Stimulated activated naive CD8-positive, alpha-beta T cell treated with anti-CD3 and anti-CD28 coated beads, Interleukin-15, amount 100 ng/mL, for 72 hours (primary cell): ENCODE data around the gene USP3.

Source experiments
- ATAC-seq: fragments of 150-1000 bp; cut with Tn5 transposase; 2 replicates; pipeline ENCODE4 v1.10.0; 2021; ENCODE audit warnings: mild to moderate bottlenecking, moderate library complexity
- DNase-seq, 2 donors: peaks; one replicate each; pipeline ENCODE4 v3.0.0; 2021 to 2022
- H3K27ac Mint-ChIP-seq, 2 donors: one replicate each; pipeline ENCODE4 v1.8.0; 2022; ENCODE audit warnings: mild to moderate bottlenecking in 2 of 2, mixed read lengths in 2 of 2, moderate library complexity in 2 of 2
- H3K27me3 Mint-ChIP-seq: one replicate; pipeline ENCODE4 v1.8.0; 2022; ENCODE audit warnings: mixed read lengths
- H3K4me1 Mint-ChIP-seq: one replicate; pipeline ENCODE4 v1.8.0; 2022; ENCODE audit warnings: mild to moderate bottlenecking, mixed read lengths
- H3K4me3 Mint-ChIP-seq, 2 donors: one replicate each; pipeline ENCODE4 v1.8.0; 2022; ENCODE audit warnings: mild to moderate bottlenecking in 2 of 2, mixed read lengths in 2 of 2, moderate library complexity in 1 of 2
- H3K9me3 Mint-ChIP-seq, 2 donors: one replicate each; pipeline ENCODE4 v1.8.0; 2022; ENCODE audit warnings: mixed read lengths in 2 of 2

USP3 gene

DNA sequence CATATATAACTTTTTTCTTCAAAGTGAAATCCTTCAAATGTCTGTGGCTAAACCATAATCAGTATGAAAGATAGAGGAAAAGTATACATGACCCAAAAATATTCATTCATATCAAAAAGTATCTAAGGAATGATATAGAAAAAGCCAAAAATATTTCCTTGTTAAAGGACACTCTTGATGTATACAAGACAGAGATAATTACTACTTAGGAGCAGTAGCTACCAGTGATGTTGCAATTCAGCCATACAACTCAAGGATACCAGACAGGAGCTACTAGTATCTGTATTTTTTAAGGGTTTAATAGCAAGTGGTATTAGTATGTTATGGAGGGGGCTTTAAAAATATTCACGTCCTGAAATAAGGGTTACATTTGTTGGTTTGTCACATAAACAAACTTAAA is 129.8 kb downstream of the USP3 start:
- DNase-seq (no peak), ATAC-seq (no peak)
- Mint-ChIP-seq H3K27me3 (no peaks in the 10 kb centered on the region), H3K27ac (no peak overlapping the region), H3K9me3 (no peaks in the 10 kb centered on the region), H3K4me3 (no peak overlapping the region), H3K4me1 (peaks cover 23% of the 10 kb centered on the region)

DNA sequence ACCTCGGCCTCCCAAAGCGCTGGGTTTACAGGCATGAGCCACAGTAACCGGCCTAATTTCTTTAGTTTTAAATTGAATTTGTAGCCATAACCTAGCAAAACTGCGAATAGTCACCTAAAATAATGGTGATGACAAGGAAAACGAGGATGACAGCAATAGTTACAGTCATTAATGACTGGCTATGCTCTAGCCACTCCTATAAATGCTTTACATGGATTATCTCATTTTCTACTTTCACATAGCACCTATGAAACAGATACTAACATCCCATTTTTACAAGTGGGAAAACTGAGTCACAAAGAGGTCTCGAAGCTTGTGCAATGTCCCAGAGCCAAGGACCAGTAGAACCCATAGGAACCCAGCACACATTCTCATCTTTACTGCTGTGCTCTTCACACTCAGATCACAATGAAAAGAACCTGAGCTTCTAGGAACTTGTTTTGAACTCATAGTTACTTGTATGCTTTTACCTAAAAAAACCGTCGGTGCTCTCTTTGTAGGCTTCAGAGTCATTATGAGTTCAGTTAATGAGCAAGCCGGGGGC is 132.2 kb downstream of the USP3 start:
- no peak for ATAC-seq
- no peak for DNase-seq
- H3K9me3 Mint-ChIP-seq: no peaks in the 10 kb centered on the region
- no peak overlapping the region for H3K4me3 Mint-ChIP-seq
- H3K27me3 Mint-ChIP-seq: no peaks in the 10 kb centered on the region
- H3K27ac Mint-ChIP-seq: no peak overlapping the region
- H3K4me1 Mint-ChIP-seq: peaks cover 23% of the 10 kb centered on the region

DNA sequence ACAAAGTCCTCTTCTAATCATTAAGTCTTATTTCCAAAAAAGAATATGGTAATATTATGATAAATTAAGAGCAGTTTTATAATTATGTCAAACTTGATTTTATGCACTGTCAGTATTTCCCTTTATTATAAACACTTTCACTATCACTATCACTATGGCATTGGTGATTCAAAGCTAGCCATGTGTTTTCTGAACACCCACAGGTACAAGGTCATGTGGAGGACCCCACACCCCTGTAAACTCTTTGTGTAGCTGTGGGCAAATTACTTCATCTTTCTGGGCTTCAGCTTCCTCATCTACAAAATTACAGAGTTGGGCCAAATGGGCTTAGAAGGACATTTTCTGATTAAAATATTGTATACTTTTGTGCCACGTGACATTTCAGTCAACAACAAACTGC is 134.4 kb downstream of the USP3 start:
- no peaks in the 10 kb centered on the region for H3K9me3 Mint-ChIP-seq
- no peak overlapping the region for H3K4me3 Mint-ChIP-seq
- DNase-seq (no peak), ATAC-seq (peak; percentile 86)
- no peaks in the 10 kb centered on the region for H3K27me3 Mint-ChIP-seq
- H3K27ac Mint-ChIP-seq: no peak overlapping the region
- peaks cover 23% of the 10 kb centered on the region for H3K4me1 Mint-ChIP-seq

DNA sequence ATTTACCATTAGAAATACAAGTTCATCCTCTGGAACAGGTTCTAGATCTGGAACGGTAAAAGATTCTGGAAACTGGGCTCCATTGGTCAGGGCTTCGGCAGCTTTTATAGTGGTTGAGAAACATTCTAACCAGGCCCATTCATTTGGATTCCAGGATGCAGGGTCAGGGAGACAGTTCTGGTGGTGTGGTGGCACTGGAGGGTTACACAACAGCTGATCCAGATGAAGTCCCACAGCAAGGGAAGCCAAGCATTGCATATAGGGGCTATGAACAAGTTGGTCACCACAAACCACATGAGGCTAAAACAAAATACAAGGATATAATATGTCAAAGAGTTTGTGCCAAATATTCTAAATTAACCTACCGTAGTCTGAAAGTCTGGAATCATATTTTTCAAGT is 135.8 kb downstream of the USP3 start:
- H3K27ac Mint-ChIP-seq: no peak overlapping the region
- H3K27me3 Mint-ChIP-seq: no peaks in the 10 kb centered on the region
- H3K9me3 Mint-ChIP-seq: no peaks in the 10 kb centered on the region
- no peak for ATAC-seq
- H3K4me1 Mint-ChIP-seq: peaks cover 23% of the 10 kb centered on the region
- DNase-seq: no peak
- no peak overlapping the region for H3K4me3 Mint-ChIP-seq
